GM10248 (cell line): ENCODE results near the gene CKLF.
A peak's percentile ranks its signal among the peaks of the same experiment; 100 is the strongest.
"Not testable (repeated sequence)": the region's sequence is repeated elsewhere in the genome, so short reads cannot be mapped to it uniquely, and the experiment has no call there.

ENCODE experiments used
- CTCF ChIA-PET: fragments of 300-600 bp; sonication (Branson Sonifier 250); formaldehyde crosslinking; extraction: SDS; loops from one replicate; lab custom pipeline; 2021; ENCODE audit warnings: antibody characterized with exemption; lab: Yijun Ruan, JAX
- POLR2A ChIA-PET: fragments of 350-650 bp; sonication (Branson Sonifier 250); formaldehyde crosslinking; extraction: SDS; loops from one replicate; lab custom pipeline; 2020; ENCODE audit warnings: antibody characterized with exemption; lab: Yijun Ruan, JAX
- DNase-seq: peaks from one replicate; pipeline ENCODE4 v3.0.0; 2012; ENCODE audit errors: extremely low spot score
- TF ChIP-seq, protein P1 (sequence below): IDR thresholded peaks from 2 replicates; pipeline ENCODE4 v1.5.1; 2012; ENCODE audit warnings: mild to moderate bottlenecking, low read depth; ENCODE audit errors: extremely low read depth, missing control alignments, control extremely low read depth

Gene CKLF

DNA sequence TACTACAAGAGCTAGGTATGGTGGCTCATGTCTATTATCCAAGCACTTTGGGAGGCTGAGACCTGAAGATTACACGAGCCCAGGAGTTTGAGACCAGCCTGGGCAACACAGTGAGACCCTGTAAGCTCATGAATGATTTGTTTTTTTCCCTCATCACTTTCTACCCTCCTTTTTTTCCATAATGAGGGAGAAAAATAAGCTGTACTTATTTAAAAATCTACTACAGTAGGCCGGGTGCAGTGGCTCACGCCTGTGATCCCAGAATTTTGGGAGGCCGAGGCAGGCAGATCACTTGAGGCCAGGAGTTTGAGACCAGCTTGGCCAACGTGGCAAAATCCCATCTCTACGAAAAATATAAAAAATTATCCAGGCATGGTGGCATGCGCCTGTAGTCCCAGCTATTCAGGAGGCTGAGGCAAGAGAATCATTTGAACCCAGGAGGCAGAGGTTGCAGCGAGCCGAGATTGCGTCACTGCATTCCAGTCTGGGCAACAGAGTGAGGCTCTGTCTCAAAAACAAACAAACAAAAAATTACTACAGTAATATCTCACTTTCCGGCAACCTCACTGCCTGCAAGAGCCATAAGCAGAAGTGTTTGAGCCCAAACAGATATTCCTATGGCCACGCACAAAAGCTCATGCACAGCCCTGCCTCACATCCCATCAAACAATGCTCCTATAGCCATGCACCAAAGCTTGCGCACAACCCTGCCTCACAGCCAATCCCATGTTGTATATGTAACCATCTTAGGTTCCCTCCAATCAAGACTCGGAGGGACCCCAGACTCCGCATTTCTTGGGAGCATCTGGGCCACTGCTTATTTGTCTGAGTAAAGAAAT, 39.9 kb upstream of the CKLF start:
- ChIA-PET CTCF (interaction anchor here (0.7 to 2.3 kb wide), 11 partner anchors 10 to 106 kb away, joined by 3 to 13 read pairs (median 4); partner anchors contain the start of gene CKLF), POLR2A (no interaction called here)
- no peak for DNase-seq

DNA sequence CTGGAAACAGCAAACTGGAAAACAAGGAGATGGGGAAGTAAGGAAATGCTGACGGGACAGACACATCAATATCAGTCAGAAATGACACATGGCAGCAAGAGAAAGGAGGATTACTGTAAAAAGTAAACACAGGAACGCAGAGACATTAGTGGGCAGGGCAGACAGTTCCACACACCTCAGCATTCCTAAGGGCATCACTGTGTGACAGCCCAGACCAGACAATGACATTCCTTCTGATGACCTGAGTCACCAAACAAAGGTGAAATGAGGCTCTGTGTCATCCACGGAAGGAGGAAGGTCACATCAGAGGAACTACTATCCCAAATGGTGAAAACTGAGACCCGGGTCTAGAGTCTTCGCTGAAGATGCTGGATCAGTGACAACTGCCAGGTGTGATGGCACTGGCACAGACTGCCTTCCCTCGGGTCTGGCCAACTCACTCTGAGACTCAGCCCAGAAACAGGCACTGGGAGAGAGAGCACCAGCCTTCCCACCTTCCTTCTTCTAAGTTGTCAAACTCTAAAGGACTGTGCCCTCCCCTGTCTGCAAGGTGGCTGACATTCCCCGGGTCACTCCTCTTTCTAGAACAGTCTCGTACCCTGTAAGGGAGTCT, 39.2 kb upstream of the CKLF start:
- DNase-seq: no peak
- ChIA-PET POLR2A (no interaction called here), CTCF (interaction anchor here (1.2 to 2.3 kb wide), 3 partner anchors 30 to 95 kb away, joined by 3 to 13 read pairs (median 4); no protein-coding TSS in a partner anchor)
- TF ChIP-seq, protein P1, sequence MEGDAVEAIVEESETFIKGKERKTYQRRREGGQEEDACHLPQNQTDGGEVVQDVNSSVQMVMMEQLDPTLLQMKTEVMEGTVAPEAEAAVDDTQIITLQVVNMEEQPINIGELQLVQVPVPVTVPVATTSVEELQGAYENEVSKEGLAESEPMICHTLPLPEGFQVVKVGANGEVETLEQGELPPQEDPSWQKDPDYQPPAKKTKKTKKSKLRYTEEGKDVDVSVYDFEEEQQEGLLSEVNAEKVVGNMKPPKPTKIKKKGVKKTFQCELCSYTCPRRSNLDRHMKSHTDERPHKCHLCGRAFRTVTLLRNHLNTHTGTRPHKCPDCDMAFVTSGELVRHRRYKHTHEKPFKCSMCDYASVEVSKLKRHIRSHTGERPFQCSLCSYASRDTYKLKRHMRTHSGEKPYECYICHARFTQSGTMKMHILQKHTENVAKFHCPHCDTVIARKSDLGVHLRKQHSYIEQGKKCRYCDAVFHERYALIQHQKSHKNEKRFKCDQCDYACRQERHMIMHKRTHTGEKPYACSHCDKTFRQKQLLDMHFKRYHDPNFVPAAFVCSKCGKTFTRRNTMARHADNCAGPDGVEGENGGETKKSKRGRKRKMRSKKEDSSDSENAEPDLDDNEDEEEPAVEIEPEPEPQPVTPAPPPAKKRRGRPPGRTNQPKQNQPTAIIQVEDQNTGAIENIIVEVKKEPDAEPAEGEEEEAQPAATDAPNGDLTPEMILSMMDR: no peak

More for the DNA sequence above, 39.9 kb upstream of the CKLF start:
- TF ChIP-seq, protein P1: no peak

DNA sequence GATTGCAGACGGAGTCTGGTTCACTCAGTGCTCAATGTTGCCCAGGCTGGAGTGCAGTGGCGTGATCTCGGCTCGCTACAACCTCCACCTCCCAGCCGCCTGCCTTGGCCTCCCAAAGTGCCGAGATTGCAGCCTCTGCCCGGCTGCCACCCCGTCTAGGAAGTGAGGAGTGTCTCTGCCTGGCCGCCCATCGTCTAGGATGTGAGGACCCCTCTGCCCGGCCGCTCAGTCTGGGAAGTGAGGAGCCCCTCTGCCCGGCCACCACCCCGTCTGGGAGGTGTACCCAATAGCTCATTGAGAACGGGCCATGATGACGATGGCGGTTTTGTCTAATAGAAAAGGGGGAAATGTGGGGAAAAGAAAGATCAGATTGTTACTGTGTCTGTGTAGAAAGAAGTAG, 38.0 kb upstream of the CKLF start:
- DNase-seq, CTCF ChIA-PET, POLR2A ChIA-PET: not testable (repeated sequence)

DNA sequence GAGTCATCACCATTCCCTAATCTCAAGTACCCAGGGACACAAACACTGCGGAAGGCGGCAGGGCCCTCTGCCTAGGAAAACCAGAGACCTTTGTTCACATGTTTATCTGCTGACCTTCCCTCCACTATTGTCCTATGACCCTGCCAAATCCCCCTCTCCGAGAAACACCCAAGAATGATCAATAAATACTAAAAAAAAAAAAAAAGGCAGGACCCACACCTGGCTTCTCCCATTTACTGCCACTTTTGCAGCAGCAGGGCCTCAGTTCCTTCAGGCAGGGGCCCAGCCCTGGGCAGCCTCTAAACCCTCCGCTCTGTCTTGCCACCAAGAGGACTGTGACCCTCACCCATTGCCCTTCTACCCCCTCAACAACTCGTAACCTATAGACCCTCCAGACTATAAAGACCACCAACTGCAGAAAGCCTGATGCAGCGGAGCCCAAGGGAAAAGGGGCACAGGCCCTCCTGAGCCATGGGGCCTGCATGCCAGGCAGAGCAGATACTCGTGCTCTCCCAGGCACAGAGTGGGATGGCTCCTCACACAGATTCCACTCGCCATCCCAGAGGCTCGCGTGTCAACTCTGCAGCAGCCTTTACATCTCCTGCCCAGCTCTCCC, 37.3 kb upstream of the CKLF start:
- CTCF ChIA-PET: interaction anchor here (0.7 to 1.5 kb wide), 10 partner anchors 9 to 147 kb away, joined by 3 to 5 read pairs (median 4); partner anchors contain the start of gene CKLF
- POLR2A ChIA-PET, DNase-seq: not testable (repeated sequence)

DNA sequence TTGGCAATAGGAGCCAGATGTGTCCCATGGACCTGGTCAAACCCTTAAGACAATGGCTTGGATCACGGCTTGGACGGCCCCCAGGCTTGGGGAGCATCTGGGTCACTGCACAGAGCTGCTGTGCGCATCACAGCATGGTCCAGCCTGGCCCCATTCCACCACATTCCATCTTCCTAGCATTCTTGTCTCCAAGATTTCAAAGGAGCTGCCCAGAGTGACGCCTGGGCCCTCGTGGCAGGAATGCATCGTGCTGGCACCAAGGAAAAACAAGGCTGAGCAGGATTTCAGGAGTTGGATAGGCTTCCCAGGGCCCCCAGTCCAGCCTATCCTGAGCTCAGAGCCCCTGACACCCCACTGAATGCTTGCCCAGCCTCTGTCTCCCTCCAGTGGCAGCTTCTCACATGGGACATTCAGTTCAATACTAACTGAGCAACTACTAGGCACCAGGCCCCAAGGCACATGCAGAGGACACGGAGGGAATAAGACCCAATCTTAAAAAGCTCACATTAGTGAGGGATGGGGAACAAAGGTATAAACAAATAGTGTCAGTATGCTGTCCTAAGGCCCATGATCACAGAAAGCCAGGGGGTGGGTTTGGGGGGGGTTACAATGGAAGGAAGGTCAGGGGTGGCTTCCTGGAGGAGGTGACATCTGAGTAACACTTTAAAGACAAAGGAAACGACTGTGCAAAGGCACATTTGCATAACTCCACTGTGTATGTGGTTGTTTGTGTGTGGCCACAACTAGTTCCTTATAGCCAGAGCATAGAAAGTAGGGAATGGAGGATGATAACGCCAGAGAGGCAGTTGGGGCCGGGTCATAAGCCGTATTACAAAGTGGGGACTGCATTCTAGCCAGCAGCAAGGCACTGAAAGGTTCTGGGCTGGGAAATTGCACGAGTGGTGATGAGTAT, 36.5 kb upstream of the CKLF start:
- TF ChIP-seq, protein P1: peak; percentile 38
- ChIA-PET CTCF (interaction anchor here (0.7 to 1.5 kb wide), 10 partner anchors 8 to 148 kb away, joined by 3 to 5 read pairs (median 4); partner anchors contain the start of gene CKLF), POLR2A (no interaction called here)
- no peak for DNase-seq

DNA sequence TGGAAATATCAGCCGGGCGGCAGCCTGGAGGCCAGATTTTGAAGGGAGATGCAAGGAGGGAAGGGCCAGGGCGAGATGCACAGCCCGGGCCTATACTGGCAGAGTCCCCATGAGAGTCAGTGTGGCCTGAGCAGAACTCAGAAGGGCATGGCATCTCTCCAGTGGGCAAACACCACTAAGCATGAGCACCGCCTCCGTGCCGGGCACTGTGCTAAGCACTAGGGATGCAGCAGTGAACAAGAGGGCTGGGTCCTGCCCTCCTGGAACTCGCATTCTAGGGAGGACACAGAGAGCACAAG, 35.9 kb upstream of the CKLF start:
- TF ChIP-seq, protein P1: no peak
- ChIA-PET CTCF (interaction anchor here (1.1 to 1.5 kb wide), 5 partner anchors 8 to 110 kb away, joined by 3 to 5 read pairs (median 4); partner anchors contain the start of gene CKLF), POLR2A (no interaction called here)
- DNase-seq: no peak
